ENCODE measurements around the gene DDB1.

DNA sequence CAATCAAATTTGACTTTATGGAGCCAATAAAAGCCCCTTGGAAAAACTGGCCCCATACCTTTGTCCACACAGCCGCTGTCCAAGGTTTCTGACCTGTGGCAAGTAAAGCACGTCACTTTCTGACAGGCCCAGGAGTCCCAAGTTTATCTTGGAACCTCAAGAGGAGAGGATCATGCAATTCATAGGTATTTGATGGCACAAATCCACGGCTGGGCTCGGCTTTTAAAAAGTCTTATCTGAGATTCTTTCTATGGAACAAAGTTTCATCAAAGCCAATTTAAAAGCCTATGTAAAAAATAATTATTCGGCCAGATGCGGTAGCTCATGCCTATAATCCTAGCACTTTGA, 42.8 kb upstream of the DDB1 start:
- TF ChIP-seq CTCF (IDR thresholded peaks at IDR 0.05; ENCODE audit: low read depth, low read length, poor library complexity, severe bottlenecking) (no peak), EZH2phosphoT487 (IDR thresholded peaks at IDR 0.05; ENCODE audit: borderline replicate concordance, low read length) (no peak)
